ENCODE measurements around the gene TFR2.

Gene TFR2

DNA sequence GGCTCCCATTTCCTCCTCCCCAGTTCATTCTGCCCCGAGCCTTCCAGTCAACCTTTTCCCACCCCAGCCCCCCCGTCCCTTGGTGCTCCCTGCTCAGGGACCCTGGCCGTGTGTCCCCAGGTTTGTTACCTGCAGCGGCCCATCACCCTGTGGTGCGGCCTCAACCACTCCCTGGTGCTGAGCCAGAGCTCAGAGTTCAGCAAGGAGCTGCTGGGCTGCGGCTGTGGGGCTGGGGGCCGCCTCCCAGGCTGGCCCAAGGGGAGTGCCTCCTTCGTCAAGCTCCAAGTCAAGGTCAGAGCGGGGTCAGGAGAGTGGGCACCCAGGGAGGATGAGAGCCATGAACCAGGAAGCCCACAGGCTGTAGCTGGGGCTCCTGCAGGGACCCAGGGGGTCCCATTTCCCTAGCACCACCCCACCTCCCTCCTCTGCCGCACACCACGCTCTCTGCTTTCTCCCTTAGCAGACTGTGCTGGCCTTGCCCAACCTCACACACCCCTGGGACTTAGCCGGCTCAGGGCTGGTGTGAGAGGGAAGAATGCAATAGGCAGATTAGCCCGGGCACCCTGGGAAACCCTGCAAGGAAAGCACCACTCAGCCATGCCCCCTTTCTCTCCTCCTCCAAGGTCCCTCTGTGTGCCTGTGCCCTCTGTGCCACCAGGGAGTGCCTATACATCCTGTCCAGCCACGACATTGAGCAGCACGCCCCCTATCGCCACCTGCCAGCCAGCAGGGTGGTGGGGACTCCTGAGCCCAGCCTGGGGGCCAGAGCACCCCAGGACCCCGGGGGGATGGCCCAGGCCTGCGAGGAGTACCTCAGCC lies 41.2 kb downstream of the TFR2 start:
- ATAC-seq: no peak
- Mint-ChIP-seq H3K4me1 (peaks cover 12% of the 10 kb centered on the region), H3K9me3 (no peaks in the 10 kb centered on the region), H3K27me3 (peaks cover 2% of the 10 kb centered on the region), H3K36me3 (ENCODE audit: low read depth) (no peaks in the 10 kb centered on the region), H3K4me3 (no peak overlapping the region), H3K27ac (no peak overlapping the region)
- no peak for DNase-seq

DNA sequence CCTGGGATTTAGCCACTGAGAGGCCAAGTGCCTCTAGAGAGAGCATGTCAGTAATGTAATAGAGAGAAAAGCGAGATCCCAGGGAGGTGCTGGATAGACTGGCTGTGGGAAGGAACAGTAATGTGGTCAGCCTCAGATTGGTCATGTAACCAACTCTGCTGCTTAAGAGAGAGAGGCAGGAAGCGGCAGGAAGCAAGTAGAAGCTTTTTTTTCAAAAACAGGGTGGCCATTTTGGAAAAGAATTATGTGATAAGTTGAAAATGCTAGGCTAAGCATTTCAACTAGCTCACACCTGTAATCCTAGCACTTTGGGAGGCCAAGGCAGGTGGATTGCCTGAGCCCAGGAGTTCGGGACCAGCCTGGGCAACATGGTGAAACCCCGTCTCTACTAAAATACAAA lies 42.9 kb downstream of the TFR2 start:
- no peaks in the 10 kb centered on the region for H3K36me3 Mint-ChIP-seq (ENCODE audit: low read depth)
- DNase-seq (no peak), ATAC-seq (no peak)
- no peaks in the 10 kb centered on the region for H3K9me3 Mint-ChIP-seq
- no peaks in the 10 kb centered on the region for H3K27me3 Mint-ChIP-seq
- no peak overlapping the region for H3K27ac Mint-ChIP-seq
- no peak overlapping the region for H3K4me3 Mint-ChIP-seq
- H3K4me1 Mint-ChIP-seq: peaks cover 6% of the 10 kb centered on the region

DNA sequence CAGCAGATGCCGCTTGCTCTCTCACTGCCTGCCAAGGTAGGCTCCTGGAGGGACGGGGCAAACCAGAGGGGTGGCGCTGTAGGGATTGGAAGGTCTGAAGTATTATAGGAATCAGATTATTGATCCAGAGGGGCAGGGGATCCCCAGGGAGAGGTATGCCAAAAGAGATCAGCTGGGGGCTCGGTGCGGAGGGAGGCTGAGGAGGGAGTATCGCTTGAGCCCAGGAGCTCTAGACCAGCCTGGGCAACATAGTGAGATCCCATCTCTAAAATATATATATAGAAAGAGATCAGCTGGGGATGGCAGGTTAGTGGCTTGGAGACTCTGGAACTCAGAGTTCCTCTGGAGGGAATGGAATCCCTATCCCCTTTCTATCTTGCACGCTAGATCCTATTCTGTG lies 46.2 kb downstream of the TFR2 start:
- Mint-ChIP-seq H3K27ac (no peak overlapping the region), H3K4me1 (peaks cover 2% of the 10 kb centered on the region), H3K27me3 (no peaks in the 10 kb centered on the region), H3K4me3 (no peak overlapping the region), H3K36me3 (ENCODE audit: low read depth) (no peaks in the 10 kb centered on the region), H3K9me3 (no peaks in the 10 kb centered on the region)
- DNase-seq (no peak), ATAC-seq (no peak)

DNA sequence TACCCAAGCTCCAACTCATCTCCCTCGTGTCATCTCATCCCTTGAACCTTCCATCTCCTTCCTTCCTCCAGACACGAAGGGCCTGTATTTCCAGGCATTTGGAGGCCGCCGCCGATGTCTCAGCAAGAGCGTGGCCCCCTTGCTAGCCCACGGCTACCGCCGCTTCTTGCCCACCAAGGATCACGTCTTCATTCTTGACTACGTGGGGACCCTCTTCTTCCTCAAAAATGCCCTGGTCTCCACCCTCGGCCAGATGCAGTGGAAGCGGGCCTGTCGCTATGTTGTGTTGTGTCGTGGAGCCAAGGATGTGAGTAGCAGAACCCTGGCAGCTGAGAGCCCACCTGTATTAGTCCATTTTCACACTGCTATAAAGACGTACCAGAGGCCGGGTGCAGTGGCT lies 49.8 kb downstream of the TFR2 start:
- peaks cover under 1% of the 10 kb centered on the region for H3K4me1 Mint-ChIP-seq
- H3K36me3 Mint-ChIP-seq (ENCODE audit: low read depth): no peaks in the 10 kb centered on the region
- no peak overlapping the region for H3K4me3 Mint-ChIP-seq
- no peaks in the 10 kb centered on the region for H3K27me3 Mint-ChIP-seq
- no peak for DNase-seq
- ATAC-seq: no peak
- no peaks in the 10 kb centered on the region for H3K9me3 Mint-ChIP-seq
- H3K27ac Mint-ChIP-seq: no peak overlapping the region

DNA sequence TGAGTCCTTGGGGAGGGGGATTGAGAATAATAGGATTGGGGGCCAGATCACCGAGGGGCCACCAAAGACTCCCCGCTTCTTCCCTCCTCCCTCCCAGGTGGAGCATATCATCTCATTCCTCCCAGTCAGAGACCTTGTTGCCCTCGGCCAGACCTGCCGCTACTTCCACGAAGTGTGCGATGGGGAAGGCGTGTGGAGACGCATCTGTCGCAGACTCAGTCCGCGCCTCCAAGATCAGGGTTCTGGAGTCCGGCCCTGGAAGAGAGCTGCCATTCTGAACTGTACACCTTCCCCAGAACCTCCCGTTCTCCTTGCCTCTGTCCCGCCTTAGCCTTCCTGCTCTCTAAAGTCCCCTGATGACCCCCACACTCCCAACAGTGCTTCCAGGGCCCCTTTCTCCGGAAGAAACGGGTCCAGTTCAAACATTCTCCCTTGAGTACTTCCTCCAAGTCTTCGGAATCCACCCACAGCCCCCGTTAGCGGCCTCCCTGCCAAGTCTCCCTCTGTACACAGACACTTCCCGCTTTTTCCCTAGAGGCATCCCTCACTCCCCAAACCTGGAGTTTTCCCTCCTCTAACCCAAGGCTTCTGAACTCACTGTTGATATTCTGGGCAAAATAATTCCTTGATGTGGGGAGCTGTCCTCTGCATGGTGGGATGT lies 51.1 kb downstream of the TFR2 start:
- no peak overlapping the region for H3K4me3 Mint-ChIP-seq
- H3K27me3 Mint-ChIP-seq: peaks cover 3% of the 10 kb centered on the region
- no peak overlapping the region for H3K27ac Mint-ChIP-seq
- H3K9me3 Mint-ChIP-seq: no peaks in the 10 kb centered on the region
- DNase-seq (no peak), ATAC-seq (no peak)
- H3K36me3 Mint-ChIP-seq (ENCODE audit: low read depth): peaks cover 3% of the 10 kb centered on the region
- H3K4me1 Mint-ChIP-seq: peaks cover 9% of the 10 kb centered on the region

DNA sequence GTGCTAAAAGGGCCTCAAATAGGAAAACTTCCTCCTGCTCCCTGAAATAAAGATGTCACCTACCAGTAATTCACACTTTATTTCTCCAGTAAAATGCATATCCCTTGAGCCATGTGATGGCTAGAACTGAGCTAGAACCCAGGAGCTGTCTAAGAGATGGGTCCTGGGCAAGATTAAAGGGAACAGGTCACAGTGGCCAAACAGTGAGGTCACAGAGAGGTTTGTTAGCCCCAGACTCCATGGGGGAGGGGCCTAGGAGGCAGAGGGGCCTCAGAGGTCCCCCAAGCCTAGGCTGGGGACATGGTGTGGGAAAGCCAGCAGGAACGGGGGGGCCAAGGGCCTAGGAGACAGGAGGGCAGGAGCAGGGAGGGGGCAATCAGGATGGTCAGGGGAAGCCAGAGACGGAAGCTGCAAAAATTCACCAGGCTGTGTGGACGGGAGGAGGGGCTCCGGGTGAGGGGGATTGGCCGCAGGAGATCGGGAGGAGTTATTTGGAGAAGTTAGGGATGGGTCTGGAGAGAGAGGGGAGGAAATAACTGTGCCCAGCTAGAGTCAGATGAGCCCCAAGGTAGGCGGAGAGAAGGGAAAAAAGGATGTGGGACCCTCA lies 51.9 kb downstream of the TFR2 start:
- ATAC-seq: no peak
- no peaks in the 10 kb centered on the region for H3K9me3 Mint-ChIP-seq
- peaks cover 3% of the 10 kb centered on the region for H3K27me3 Mint-ChIP-seq
- DNase-seq: no peak
- H3K27ac Mint-ChIP-seq: no peak overlapping the region
- peaks cover 3% of the 10 kb centered on the region for H3K36me3 Mint-ChIP-seq (ENCODE audit: low read depth)
- H3K4me3 Mint-ChIP-seq: no peak overlapping the region
- H3K4me1 Mint-ChIP-seq: peaks cover 17% of the 10 kb centered on the region

DNA sequence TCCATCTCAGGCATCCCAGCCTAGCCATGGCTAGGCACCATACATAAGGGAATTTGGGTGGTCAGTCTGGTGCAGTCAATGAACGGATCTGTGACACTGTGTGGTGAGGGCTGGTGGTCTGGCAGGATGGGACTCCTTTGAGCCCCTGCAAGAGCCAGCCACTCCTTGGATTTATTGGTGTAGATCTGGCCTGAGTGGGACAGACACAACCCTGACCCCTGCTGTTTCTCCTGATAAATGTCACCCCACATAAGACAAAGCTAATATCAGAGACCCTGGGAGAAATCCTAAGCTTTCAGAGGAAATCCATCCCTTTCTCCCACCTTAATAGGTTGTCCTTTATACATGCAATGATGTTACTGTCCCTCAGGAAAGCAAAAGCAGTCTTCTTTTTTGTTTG lies 52.9 kb downstream of the TFR2 start:
- Mint-ChIP-seq H3K9me3 (no peaks in the 10 kb centered on the region), H3K27me3 (peaks cover 3% of the 10 kb centered on the region), H3K27ac (no peak overlapping the region), H3K4me1 (peaks cover 25% of the 10 kb centered on the region), H3K36me3 (ENCODE audit: low read depth) (peaks cover 3% of the 10 kb centered on the region), H3K4me3 (peak overlapping the region; percentile 0)
- DNase-seq: no peak
- ATAC-seq: no peak

DNA sequence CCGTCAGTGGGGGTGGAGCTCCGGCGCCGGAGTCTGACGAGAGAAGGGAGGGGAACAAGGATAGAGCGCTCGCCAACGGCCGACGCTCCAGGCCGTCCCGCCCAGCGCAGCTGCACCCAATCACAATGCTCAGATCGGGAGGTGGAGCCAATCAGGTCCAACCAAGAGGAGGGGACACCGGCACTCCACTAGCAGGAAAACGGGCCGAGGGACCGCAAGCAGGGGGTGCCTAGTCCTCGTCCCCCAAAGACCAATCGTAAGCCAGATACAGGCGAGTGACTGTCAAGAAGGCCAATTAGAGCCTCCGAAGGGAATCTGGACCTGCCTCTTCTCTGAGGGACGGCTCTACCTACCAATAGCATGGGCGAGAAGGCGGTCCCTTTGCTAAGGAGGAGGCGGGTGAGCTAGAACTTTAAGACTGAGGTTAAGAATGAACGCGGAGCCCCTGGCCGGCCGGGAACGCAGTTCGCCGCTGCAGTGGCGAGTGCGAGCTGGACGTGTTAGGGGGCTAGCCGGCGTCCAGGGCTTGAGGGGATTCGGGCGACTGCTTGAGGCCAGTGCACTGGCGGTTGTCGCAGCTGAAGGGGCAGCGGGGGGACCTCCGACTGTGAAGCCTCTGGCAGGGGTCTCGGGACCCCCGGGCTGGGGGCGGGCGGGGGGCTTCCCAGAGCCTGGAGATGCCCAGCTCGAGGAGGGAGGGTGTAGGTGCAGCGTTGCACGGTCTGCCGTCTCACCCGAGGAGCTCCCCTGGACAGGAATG lies 54.9 kb downstream of the TFR2 start, which contains the start of gene FBXO24:
Gene FBXO24 (plus strand): TSS at position 63 of the 760 bp plus-strand sequence. CDS start 298 bp downstream, at position 361.
- H3K27ac Mint-ChIP-seq: peak within 1 kb of the TSS; percentile 90
- peaks cover 3% of the 10 kb centered on the region for H3K36me3 Mint-ChIP-seq (ENCODE audit: low read depth)
- peak within 1 kb of the TSS; percentile 98 for H3K4me3 Mint-ChIP-seq
- H3K9me3 Mint-ChIP-seq: no peaks in the 10 kb centered on the region
- DNase-seq (peak; percentile 99), ATAC-seq (peak; percentile 89)
- peaks cover 3% of the 10 kb centered on the region for H3K27me3 Mint-ChIP-seq
- H3K4me1 Mint-ChIP-seq: peaks cover 38% of the 10 kb centered on the region

DNA sequence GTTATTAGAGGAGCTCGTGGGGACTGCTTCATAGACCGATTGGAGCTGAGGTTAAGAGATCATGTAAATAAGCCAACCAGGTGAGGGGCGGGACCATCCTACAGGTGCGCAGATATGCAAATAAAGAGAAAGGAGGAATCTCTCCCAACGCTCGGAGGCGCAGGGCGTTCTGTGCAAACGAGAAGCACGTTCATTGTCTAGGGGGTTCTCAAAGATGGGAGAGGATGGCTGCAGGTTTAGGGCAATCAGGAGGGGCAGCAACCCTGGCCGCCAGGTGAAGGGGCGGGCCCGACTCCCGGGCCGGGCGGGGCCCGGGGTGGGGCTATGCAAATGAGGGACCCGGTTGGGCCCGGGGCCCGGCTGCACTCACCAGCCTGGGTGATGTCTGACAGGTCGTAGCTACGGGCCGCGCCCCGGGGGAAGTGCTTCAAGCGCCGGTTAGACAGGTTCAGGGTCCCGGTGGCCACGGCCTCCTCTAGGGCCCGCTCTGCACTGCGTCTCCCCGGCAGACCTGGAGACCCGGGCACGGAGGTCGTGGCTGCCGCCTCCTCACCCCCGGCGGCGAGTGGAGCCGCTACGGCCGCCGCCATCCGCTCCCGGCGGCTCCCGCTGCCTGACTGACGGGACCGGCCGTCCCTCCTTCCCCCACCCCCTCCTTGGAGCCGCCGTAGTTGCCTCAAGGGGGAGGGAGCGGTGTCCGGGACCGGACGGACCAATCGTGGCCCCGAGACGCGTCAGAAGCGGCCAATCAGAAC lies 55.7 kb downstream of the TFR2 start, which contains the start of gene LRCH4:
Gene LRCH4 (minus strand): TSS at position 619 of the 755 bp plus-strand sequence. CDS start 29 bp downstream, at position 590.
- Mint-ChIP-seq H3K4me3 (peak within 1 kb of the TSS; percentile 98), H3K4me1 (peaks cover 40% of the 10 kb centered on the region), H3K27ac (peak within 1 kb of the TSS; percentile 90), H3K36me3 (ENCODE audit: low read depth) (peaks cover 3% of the 10 kb centered on the region), H3K9me3 (no peaks in the 10 kb centered on the region), H3K27me3 (peaks cover 3% of the 10 kb centered on the region)
- ATAC-seq (peak; percentile 5), DNase-seq (peak; percentile 67)

DNA sequence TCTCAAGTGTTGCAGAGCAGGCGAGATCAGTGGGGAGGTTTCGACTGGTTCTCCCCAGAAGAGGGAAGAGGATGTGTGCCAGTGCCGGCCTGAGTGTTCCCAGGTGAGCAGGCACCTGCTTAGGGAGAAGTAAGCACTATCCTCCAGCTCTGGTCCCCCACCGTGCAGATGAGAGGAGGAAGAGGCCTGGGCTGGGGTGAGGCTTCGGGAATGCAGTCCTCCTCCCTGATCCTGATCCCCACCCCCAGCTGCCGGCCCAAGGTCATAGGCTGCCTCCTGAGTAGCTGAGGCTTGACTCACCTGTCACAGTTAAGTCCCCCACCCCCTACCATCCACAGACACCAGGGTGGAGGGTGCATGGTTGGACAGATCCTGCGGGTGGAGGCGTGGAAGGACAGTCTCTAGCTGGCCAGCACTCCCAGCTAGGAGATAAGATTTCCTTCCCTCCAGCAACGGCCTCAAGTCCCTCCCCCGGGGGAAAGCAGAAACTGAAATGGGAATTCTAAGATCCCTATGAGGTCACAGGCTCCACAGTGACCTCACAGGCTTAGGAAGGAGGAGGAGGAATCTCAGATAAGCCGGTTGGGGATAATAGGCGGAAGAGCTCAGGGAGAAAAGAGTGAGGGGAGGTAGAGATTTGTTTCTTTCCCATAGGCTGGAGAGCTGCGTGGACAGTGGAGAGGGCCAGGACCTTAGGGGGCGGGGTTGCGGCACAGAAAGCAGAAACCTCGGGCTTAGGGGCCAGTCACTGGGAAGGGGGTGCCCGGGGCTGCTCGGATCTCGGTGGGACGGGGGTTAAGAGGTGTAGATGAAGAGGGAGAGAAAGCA lies 56.5 kb downstream of the TFR2 start:
- Mint-ChIP-seq H3K27ac (peak overlapping the region; percentile 90), H3K36me3 (ENCODE audit: low read depth) (peaks cover 3% of the 10 kb centered on the region), H3K9me3 (no peaks in the 10 kb centered on the region), H3K4me3 (peak overlapping the region; percentile 98), H3K4me1 (peaks cover 40% of the 10 kb centered on the region), H3K27me3 (peaks cover 3% of the 10 kb centered on the region)
- ATAC-seq (no peak), DNase-seq (no peak)

DNA sequence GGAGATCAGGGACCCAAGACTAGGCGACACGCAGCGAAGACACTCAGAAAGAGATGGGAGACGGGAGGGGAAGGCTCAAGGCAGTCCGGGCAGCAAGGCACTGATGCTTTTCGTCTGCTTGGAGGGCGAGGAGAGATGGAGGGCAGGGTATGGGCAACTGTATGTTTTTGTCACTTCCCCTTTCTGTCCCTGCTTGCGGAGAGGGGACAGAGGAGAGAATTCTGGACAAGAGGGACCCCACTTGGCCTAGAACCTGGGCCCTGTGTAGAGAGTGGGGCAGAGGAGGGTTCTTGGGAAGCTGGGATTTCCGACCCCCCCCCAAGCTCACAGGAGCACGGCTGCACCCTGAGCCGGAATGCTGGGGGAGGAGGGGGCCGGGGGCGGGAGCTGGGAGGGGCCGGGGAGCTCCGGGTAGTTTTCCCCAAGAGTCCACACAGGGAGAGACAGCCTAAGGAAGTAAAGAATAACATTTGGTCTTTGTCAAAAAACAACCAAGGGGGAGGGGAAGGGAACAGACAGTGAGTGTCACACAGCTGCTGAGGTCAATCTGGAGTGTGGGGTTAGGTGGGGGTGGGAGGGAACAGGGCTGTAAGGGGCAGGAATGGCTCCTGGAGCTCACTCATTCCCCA lies 57.2 kb downstream of the TFR2 start:
- Mint-ChIP-seq H3K27me3 (peaks cover 3% of the 10 kb centered on the region), H3K36me3 (ENCODE audit: low read depth) (peaks cover 7% of the 10 kb centered on the region), H3K4me1 (peaks cover 40% of the 10 kb centered on the region), H3K9me3 (no peaks in the 10 kb centered on the region), H3K4me3 (peak overlapping the region; percentile 98), H3K27ac (peak overlapping the region; percentile 90)
- DNase-seq (no peak), ATAC-seq (no peak)

DNA sequence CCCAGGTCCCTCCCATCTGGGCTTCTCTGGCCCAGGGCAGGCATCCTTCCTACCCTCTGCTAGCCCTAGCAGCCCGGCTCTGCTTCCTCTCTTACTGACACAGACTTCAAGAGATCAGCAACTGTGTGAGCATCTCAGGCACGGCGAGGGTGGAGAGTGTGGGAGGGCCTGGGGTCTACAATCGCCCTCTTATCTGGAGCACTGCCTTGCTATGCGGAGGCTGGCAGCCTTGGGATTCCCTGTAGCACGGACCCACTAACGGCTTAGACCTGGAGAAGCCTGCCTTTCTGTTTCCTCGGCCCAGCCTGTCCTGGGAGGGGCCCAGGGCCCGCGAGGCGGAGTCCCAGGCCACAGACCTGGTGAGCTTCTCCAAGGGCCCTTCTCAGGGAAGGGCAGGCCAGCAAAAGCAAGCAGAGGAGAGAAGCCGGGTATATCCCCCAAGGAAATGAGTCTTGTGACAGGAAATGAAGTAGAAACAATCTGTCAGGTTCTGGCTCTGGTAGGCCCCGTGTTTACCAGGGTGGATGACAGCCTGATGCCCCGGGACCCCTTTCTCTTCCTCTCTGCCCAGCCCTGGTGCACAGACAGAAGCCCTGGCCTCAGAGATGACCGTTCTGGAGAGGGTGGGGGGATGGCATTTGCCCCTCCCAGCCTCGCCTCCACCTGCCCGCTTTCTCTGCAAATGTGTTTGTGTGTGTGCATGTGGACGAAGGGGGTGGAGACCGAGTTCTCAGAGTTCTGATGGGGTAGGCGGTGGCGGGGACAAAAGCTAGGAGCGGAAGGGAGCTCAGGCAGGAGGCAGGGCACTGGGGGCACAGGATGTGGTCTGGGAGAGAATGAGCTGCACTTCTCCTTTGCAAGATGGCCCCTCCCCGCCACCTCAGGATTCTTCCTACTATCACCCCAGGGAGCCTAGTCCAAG lies 58.0 kb downstream of the TFR2 start:
- Mint-ChIP-seq H3K27me3 (peaks cover 3% of the 10 kb centered on the region), H3K9me3 (no peaks in the 10 kb centered on the region), H3K36me3 (ENCODE audit: low read depth) (peaks cover 11% of the 10 kb centered on the region), H3K4me3 (peak overlapping the region; percentile 98), H3K27ac (peak overlapping the region; percentile 90), H3K4me1 (peaks cover 40% of the 10 kb centered on the region)
- peak; percentile 82 for DNase-seq
- peak; percentile 34 for ATAC-seq
